Measurements from ENCODE around the gene ZNF516.

Gene ZNF516

DNA sequence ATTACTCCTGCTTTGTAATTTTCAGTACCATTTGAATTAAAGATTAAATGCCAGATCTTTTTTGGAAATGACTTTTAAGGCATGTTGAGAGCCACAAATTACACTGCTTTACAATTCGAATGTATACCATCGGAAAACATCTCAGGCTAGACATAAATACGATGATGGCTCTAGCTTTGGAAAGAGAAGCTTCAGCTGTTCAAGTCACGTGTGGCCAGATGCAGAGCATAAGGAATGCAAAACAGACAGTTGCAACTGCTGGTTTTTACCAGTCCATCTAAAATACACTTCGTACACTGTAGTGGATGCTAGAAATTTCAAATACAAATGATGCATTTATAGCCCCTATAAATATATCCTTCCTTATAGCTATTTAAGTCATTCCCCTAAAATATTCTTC lies 8.0 kb downstream of the ZNF516 start:
- TF ChIP-seq, protein P1, sequence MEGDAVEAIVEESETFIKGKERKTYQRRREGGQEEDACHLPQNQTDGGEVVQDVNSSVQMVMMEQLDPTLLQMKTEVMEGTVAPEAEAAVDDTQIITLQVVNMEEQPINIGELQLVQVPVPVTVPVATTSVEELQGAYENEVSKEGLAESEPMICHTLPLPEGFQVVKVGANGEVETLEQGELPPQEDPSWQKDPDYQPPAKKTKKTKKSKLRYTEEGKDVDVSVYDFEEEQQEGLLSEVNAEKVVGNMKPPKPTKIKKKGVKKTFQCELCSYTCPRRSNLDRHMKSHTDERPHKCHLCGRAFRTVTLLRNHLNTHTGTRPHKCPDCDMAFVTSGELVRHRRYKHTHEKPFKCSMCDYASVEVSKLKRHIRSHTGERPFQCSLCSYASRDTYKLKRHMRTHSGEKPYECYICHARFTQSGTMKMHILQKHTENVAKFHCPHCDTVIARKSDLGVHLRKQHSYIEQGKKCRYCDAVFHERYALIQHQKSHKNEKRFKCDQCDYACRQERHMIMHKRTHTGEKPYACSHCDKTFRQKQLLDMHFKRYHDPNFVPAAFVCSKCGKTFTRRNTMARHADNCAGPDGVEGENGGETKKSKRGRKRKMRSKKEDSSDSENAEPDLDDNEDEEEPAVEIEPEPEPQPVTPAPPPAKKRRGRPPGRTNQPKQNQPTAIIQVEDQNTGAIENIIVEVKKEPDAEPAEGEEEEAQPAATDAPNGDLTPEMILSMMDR (conservative IDR thresholded peaks at IDR 0.05) = no peak
- no peak overlapping the region for H3K27ac ChIP-seq

DNA sequence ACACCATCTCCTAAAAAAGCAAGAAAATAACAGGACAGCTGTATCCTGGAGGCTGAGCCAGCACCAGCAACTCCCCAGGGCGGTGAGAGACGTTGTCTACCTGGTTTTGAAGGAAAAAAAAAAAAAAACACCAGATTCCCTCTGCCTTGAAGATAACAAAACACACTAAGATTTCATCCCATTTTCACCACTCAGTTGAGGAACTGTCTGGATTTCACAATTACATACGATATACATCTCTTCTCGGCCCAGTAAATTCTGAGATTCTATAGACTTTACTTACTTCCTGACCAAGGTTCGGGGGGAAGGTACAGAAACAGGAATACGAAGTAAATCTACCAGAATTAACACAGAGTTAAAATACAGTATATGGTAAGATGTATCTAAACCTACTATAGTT lies 8.5 kb downstream of the ZNF516 start:
- no peak overlapping the region for H3K27ac ChIP-seq
- TF ChIP-seq, protein P1 (conservative IDR thresholded peaks at IDR 0.05) = no peak

GRCh38 chr18:76486038-76486437 lies 9.0 kb downstream of the ZNF516 start:
- TF ChIP-seq, protein P1 (conservative IDR thresholded peaks at IDR 0.05) = no peak
- no peak overlapping the region for H3K27ac ChIP-seq

DNA sequence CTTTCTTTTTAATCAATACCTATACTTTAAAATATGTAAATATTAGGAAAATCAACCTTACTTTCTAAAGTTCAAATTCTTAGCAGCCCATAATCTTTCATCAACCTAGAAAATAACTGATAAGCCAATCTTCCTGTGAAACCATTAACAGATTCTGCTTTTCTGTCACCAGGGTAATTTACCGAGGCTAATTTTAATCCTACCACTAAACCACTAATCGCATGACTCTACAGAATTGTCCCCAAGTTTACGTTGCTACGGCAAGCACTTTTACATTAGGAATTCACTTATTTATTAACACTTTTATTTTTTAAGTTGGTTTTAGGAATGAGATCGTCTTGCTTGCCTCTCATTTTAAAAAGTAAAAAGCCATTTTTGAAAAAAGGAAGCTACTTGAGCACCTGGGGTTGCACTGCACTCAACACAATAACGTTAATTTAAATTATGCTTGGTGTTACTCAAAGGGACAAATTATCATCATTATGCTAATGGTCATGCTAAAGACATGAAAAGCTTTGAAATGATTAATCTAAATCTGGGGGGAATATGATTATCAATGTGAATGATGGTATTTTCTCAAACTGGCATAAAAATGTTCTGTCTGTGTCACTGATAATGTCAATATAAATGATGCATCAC lies 10.2 kb downstream of the ZNF516 start:
- TF ChIP-seq, protein P1 (conservative IDR thresholded peaks at IDR 0.05) = no peak

DNA sequence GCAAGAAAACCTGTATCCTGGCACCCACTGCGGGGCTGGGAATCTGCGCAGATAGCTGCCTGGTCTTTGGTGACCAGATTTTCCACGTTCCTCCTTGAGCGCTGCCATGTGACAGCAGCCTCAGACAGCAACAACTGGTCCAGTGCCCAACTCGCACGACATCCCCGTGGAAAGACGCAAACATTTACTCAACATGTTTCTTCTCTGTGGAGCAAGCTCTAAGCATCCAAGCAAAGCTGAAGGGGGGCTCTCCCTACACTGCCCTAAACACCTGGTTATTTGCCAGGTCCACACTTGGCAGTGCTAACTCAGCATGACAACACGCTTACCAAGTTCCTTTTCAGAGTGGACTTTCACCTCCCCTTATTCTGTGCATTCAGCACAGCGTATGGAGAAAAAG lies 11.3 kb downstream of the ZNF516 start:
- H3K27ac ChIP-seq = no peak overlapping the region
- TF ChIP-seq, protein P1 (conservative IDR thresholded peaks at IDR 0.05) = no peak

More for the DNA sequence above, 10.2 kb downstream of the ZNF516 start:
- H3K27ac ChIP-seq = no peak overlapping the region

GRCh38 chr18:76482971-76483691 lies 11.9 kb downstream of the ZNF516 start:
- H3K27ac ChIP-seq = no peak overlapping the region
- TF ChIP-seq, protein P1 (conservative IDR thresholded peaks at IDR 0.05) = no peak

GRCh38 chr18:76482267-76482666 lies 12.8 kb downstream of the ZNF516 start:
- no peak overlapping the region for H3K27ac ChIP-seq
- TF ChIP-seq, protein P1 (conservative IDR thresholded peaks at IDR 0.05) = no peak
